NCI-H446 treated with DMSO at 0.1 percent for 48 hours (cell line): ENCODE measurements around the gene FOXR2.

Experiments used
- DNase-seq: peaks from one replicate; lab custom pipeline; 2025; lab: John Stamatoyannopoulos, UW

The FOXR2 gene, protein sequence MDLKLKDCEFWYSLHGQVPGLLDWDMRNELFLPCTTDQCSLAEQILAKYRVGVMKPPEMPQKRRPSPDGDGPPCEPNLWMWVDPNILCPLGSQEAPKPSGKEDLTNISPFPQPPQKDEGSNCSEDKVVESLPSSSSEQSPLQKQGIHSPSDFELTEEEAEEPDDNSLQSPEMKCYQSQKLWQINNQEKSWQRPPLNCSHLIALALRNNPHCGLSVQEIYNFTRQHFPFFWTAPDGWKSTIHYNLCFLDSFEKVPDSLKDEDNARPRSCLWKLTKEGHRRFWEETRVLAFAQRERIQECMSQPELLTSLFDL

DNA sequence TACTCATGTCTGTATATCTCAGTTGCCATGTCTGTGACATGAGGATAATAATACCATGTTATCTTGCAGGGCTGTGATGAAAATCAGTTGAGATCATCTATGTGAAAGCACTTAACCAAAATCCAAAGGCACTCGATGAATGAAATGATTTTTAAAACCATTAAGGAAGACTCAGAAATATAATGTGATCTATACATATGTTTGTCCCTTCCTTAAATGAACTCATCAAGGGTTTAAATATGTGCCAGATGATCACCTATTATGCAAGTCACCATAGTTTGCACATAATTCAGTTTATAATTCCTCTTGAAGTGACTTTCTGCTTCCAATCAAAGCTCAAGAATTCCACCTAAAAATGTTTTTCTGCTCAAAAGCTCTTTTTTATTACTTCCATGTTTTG lies at the start of gene FOXR2:
Gene FOXR2 (plus strand): TSS at position 301 of the 400 bp plus-strand sequence. CDS start 312 bp downstream, outside the sequence.
- no peak for DNase-seq

DNA sequence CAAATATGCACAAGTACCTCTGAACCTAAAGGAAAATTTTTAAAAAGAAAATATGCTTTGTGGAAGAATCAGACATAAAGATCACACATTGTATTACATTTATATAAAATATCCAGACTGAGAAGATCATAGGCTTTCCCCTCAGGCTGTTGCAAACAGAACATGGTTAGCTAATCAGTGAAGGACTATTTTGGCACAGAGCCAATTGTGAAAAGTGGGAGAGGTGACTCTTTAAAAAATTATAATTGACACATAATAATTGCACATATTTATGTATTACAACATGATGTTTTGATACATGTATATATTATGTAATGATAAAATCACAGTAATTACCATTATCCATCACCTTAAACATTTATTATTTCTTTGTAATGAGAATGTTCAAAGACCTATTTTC lies 44.1 kb upstream of the FOXR2 start:
- DNase-seq, result no peak

DNA sequence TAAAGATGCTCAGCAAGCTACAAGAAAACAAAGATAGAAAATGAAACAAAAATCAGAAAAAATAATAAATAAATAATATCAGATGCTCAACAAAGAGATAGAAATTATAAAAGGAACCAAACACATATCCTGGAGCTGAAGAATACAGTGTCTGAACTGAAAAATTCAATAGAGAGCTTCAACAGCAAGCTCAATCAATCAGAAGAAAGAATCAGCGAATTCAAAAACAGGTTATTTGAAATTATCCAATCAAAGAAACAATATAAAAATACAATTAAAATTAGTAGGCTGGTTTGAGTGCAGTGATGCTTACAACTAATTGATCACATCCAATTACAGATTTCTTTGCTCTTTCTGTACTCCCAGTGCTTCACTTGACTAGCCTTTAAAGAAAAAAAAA lies 40.8 kb upstream of the FOXR2 start:
- no peak for DNase-seq

DNA sequence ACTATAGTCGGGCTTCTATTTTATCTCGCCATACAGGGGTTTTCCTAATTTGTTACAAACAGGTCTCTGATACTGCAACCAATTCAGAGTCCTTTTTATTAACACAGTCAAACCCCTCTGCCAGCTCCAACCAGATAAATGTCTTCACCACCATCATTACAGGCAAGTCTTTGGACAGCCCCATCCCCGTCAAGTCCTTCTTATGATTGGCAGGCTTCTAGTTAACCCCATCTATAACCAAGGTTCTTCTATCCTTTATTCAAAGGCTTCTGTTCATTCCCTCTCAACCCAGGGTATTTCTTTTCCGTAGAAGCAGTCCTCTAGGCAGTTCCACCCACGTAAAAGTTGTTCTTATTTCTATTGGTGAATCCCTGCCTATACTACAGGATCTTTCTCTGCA lies 29.9 kb upstream of the FOXR2 start:
- DNase-seq, result no peak

DNA sequence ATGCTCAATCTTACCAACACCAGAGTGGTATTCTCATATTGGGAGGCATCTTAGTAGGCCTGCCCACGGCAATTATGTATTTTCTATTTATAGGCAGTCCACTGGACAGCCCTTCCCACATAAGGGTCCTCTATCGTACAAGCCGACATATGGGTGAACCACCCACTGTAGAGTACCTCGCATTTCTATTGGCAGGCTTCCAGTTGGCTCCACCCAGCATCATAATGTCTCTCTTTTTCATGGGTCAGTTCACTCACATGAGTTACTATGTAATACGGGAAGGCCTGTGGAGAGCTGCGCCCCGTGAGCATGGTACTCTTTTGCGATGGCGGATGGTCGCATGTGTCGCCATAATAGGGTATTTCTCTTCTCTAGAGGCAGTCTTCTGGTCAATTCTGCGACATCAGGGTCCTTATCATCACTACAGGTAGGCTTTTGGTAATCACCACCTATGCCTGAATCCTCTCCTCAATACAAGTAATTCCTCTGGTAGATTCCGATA lies 29.4 kb upstream of the FOXR2 start:
- DNase-seq, result peak; percentile 52

DNA sequence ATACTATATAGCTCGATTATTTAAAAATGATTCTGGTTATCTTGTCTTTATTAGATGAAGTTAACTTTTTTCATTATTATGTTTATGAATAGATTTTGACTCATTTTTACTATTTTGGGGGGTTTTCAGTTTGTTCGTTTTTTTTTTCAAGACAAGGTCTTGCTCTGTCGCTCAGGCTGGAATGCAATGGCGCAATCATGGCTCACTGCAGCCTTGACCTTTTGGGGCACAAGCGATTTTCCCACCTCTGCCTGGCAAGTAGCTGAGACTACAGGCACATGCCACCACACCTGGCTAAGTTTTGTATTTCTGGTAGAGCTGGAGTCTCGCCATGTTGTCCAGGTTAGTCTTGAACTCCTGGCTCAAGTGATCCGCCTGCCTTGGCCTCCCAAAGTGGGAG lies 24.9 kb upstream of the FOXR2 start:
- DNase-seq, result no peak

DNA sequence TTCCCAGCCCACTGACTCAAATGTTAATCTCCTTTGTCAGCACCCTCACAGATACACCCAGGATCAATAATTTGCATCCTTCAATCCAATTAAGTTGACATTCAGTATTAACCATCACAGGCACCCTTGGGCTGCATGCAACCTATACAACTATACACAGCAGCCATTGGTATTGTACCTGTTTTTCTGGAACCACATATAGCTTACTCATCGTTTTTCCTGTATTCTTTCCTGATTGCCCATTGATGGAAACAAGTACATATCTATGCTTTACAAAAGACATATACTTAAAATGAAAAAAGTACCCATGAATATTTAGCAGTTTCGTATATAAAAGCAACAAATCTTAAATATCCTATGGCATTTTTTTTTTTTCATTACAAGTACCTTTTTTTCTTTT lies 3.7 kb upstream of the FOXR2 start:
- no peak for DNase-seq

DNA sequence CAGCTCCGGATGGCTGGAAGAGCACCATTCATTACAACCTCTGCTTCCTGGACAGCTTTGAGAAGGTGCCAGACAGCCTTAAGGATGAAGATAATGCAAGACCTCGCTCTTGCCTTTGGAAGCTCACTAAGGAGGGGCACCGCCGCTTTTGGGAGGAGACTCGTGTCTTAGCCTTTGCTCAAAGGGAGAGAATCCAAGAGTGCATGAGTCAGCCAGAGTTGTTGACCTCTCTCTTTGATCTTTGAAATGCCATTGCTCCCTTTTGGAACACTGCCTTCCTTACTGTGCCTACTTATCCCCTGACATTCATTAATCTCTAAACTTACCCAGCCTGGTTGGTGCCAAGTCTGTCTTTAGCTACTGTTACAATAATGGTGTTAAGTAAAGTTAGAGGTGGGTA lies 1.2 kb downstream of the FOXR2 start:
- DNase-seq, result no peak

DNA sequence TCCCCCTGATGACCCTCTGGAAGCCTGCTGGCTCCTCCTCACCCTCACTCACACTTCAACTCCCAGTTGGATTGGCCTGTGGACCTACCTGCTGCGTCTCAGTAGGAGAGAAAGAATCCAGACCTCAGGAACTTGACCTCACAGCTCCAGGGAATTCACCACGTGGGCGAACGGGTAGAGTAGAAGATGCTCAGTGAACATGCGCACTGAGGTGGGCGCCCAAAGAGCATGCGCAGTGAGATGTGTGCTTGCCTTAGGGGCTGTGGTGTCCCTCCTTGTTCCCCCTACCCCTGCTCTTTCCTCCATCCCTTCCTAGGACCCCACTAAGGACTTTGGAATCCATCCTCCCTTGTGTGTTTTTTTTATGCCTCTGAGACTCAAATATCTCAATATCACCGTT lies 12.9 kb downstream of the FOXR2 start:
- DNase-seq, result no peak

DNA sequence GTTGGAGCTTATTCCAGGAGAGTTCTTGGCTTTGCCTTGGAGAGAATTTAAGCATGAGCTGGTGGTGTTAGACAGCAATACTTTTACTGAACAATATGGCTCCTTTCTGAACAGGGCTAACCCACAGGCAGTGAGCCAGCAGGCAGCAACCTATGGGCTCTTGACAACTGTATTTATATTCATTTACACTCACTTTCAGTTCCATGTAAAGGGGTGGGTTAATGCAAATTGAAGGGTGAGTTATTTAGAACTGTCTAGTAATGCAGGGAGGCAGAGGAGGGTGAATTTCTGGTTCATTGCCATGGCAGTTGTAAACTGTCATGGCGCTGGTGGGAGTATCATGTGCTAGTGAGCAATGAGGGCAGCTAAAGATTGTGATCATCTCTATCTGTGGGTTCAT lies 15.7 kb downstream of the FOXR2 start:
- no peak for DNase-seq

DNA sequence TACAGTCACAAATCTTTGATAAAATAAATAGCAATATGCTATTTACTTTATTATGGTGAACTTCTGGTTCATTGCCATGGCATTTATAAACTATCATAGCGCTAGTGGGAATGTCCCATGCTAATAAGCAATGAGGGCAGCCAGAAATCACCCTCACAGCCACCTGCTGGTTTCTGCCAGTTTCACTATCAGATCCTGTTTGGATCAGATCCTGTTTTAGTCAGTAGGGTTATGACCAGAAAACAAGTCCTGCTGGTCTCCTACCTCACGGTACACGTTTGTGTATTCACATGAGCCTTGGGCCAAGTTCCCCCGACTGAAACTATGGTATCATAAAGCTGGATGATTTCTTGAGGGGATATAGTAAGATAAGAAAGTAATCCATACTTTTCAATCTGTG lies 17.7 kb downstream of the FOXR2 start:
- no peak for DNase-seq

DNA sequence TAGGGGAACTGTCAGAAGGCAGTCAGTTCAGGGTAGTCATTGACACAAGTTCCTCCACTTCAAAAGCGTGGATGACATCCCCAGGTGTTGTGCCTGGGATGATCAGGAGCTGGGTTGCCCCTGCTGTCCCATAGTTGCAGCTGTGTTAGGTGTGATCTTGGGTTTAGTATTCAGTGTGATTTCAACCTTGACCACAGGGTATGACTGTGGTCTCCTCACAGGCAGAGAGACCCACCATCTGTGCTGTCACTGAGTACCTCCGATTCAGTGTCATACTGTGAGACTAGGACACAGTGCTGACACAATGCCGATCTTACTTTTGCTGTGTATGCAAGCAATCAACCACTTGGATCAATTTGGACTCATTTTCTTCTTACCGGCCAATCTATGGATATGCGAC lies 25.2 kb downstream of the FOXR2 start:
- DNase-seq, result no peak

DNA sequence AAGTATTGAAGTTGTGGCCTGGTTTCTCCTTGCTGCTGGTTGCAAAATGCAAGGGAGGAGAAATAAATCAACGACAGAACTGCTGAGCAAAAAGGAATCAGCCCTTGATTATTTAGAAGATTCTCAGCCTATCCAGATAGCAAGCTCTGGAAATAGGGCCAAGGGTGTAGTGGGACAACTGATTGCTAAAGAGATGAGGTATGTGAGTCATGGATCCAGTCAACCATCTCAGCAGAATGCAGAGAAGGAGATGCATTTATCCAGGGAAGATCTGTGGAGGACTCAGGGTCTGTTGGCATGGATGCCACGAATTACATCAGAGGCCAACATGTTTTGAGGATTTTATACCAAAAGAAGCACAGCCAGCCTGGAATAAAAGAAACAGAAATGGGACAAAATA lies 36.7 kb downstream of the FOXR2 start:
- no peak for DNase-seq

DNA sequence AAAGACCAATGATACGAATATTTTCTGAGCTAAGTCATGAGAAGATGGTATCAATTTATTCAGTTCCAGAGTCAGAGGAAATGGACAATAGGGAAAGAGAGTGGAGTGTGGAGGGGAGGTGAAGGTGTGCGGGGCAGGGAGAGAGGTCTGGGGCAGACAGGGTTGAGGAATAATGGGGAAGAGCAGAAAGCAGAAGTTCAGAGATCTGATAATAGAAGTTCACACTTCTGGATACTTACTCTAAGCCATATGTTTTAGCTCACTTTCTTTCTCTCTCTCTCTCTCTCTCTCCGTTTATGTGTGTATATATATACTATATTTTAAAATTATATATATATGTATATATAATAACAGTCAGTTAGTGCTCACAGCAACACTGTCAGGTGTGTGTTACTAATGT lies 40.4 kb downstream of the FOXR2 start:
- DNase-seq, result no peak

DNA sequence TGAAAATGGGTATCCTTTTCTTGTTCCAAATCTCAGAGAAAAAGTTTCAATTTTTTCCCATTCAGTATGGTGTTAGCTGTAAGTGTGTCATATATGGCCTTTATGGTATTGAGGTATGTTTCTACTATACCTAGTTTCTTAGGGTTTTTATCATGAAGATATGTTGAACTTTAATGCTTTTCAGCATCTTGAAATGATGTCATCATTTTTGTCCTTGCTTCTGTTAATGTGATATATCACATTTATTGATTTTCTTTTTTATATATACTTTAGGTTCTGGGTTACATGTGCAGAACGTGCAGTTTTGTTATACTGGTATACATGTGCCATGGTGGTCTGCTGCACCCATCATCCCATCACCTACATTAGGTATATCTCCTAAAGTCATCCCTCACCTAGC lies 44.9 kb downstream of the FOXR2 start:
- no peak for DNase-seq
